ENCODE results near the gene GRM7. TPM values are rescaled to one million over a fixed set of nuclear protein-coding genes. Genes with fewer than 3 reads are reported as not detected.
A peak's percentile ranks its signal among the peaks of the same experiment; 100 is the strongest.

GRM7 gene
- not detected in 2 replicates for total RNA-seq (2014; rRNA removed)
- percentile 0 among the genes with signal in this experiment for Bru-seq, nascent RNA
- BruChase-seq, experiment 1, labeled RNA remaining after a 6-hour chase, result percentile 0 among the genes with signal in this experiment
- percentile 0 among the genes with signal in this experiment for BruChase-seq, experiment 2, labeled RNA remaining after a 2-hour chase
- long read RNA-seq, result 0 reads

DNA sequence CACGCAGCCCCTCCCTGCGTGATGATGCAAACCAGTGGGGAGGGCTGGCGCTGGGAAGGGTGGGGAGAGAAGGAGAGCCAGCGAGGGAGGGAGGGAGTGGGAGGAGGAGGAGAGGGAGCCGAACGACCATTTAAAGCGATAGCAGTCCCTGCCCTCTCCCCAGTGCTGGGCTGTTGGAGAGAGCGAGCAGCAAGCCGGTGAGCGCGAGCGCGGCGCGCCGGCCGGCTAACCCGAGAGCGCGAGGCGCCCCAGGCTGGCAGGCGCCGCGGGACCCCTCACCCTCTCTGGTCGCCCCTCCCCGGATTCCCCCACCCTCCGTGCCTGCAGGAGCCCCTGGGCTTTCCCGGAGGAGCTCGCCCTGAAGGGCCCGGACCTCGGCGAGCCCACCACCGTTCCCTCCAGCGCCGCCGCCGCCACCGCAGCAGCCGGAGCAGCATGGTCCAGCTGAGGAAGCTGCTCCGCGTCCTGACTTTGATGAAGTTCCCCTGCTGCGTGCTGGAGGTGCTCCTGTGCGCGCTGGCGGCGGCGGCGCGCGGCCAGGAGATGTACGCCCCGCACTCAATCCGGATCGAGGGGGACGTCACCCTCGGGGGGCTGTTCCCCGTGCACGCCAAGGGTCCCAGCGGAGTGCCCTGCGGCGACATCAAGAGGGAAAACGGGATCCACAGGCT, at the start of gene GRM7:
Gene GRM7 (plus strand): TSS at position 162 of the 671 bp plus-strand sequence.
- H3K9me3 ChIP-seq (ENCODE audit: low read length), result peaks cover 14% of the 10 kb centered on the region; the same call in 1 of the 2 replicates
- no peaks in the 10 kb centered on the region for H3K79me2 ChIP-seq (ENCODE audit: low read length)
- no peaks in the 10 kb centered on the region for H3K9me2 ChIP-seq (replicated peaks; ENCODE audit: low read length)
- ChIA-PET POLR2A (ENCODE audit: unreplicated experiment) (no interaction called here), CTCF (no interaction called here)
- H3K4me3 ChIP-seq (ENCODE audit: low read length), result no peak within 1 kb of the TSS
- TF ChIP-seq EZH2 (IDR thresholded peaks at IDR 0.05; ENCODE audit: low read length, unreplicated experiment), result no peak
- no peak for TF ChIP-seq EZH2phosphoT487 (IDR thresholded peaks at IDR 0.05; ENCODE audit: borderline replicate concordance, low read length)
- TF ChIP-seq, protein P1, sequence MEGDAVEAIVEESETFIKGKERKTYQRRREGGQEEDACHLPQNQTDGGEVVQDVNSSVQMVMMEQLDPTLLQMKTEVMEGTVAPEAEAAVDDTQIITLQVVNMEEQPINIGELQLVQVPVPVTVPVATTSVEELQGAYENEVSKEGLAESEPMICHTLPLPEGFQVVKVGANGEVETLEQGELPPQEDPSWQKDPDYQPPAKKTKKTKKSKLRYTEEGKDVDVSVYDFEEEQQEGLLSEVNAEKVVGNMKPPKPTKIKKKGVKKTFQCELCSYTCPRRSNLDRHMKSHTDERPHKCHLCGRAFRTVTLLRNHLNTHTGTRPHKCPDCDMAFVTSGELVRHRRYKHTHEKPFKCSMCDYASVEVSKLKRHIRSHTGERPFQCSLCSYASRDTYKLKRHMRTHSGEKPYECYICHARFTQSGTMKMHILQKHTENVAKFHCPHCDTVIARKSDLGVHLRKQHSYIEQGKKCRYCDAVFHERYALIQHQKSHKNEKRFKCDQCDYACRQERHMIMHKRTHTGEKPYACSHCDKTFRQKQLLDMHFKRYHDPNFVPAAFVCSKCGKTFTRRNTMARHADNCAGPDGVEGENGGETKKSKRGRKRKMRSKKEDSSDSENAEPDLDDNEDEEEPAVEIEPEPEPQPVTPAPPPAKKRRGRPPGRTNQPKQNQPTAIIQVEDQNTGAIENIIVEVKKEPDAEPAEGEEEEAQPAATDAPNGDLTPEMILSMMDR (conservative IDR thresholded peaks at IDR 0.05; ENCODE audit: low read depth, low read length), result no peak
- H3K4me2 ChIP-seq (ENCODE audit: low read length), result no peak within 1 kb of the TSS
- no peaks in the 10 kb centered on the region for H4K20me1 ChIP-seq (ENCODE audit: low read length)
- H3K4me1 ChIP-seq (ENCODE audit: insufficient read depth, low read length), result no peaks in the 10 kb centered on the region
- intact Hi-C loops (cut with micrococcal nuclease), result no loop called here
- H3K9ac ChIP-seq (ENCODE audit: low read length), result no peak within 1 kb of the TSS
- no peak within 1 kb of the TSS for H2AFZ ChIP-seq (ENCODE audit: low read length)
- no TSS peak for BruUV-seq (replicated peaks)
- DNase-seq, result no peak
- H3K27me3 ChIP-seq (ENCODE audit: low read length), result no peaks in the 10 kb centered on the region
- H3F3A ChIP-seq (ENCODE audit: low read length, unreplicated experiment), result no peaks in the 10 kb centered on the region
- ATAC-seq, result no peak
- no peaks in the 10 kb centered on the region for H3K36me3 ChIP-seq (ENCODE audit: low read depth, low read length)
- H3K27ac ChIP-seq (ENCODE audit: low read length), result no peak within 1 kb of the TSS

DNA sequence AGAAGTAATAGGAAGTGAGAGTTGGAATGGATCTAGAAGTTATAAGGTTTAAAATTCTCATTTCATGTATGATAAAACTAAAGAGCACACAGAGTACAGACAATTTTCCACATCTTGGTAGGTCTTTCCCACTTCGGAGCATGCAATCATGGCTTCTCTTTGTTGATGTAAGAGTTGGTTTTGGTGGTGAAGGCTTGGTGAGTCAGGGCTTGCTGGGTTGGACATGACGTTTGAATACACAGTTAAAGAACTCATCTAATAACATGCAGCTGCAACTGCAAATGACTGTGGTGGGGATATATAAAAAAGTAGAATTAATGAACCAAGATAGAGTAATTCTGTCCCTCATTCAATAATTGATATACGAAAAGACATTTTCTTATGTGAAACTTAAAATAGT, 39.5 kb upstream of the GRM7 start:
- no peak for TF ChIP-seq EZH2 (IDR thresholded peaks at IDR 0.05; ENCODE audit: low read length, unreplicated experiment)
- TF ChIP-seq EZH2phosphoT487 (IDR thresholded peaks at IDR 0.05; ENCODE audit: borderline replicate concordance, low read length), result no peak
- TF ChIP-seq, protein P1 (conservative IDR thresholded peaks at IDR 0.05; ENCODE audit: low read depth, low read length), result no peak
- Histone ChIP-seq H3K27me3 (ENCODE audit: low read length) (no peaks in the 10 kb centered on the region), H3K9me2 (replicated peaks; ENCODE audit: low read length) (no peaks in the 10 kb centered on the region), H3K9ac (ENCODE audit: low read length) (no peak overlapping the region), H3K9me3 (ENCODE audit: low read length) (0 out of 2 replicates have a peak, but pooled peaks cover 3% of the 10 kb centered on the region), H3K27ac (ENCODE audit: low read length) (no peak overlapping the region), H3K4me1 (ENCODE audit: insufficient read depth, low read length) (no peaks in the 10 kb centered on the region), H3K4me3 (ENCODE audit: low read length) (no peak overlapping the region), H4K20me1 (ENCODE audit: low read length) (no peaks in the 10 kb centered on the region), H3K79me2 (ENCODE audit: low read length) (no peaks in the 10 kb centered on the region), H3K36me3 (ENCODE audit: low read depth, low read length) (no peaks in the 10 kb centered on the region), H3F3A (ENCODE audit: low read length, unreplicated experiment) (no peaks in the 10 kb centered on the region), H2AFZ (ENCODE audit: low read length) (no peak overlapping the region), H3K4me2 (ENCODE audit: low read length) (no peak overlapping the region)
- CTCF ChIA-PET, result no interaction called here
- ATAC-seq, result no peak
- intact Hi-C loops (cut with micrococcal nuclease), result no loop called here
- no peak for DNase-seq
- POLR2A ChIA-PET (ENCODE audit: unreplicated experiment), result no interaction called here
- BruUV-seq (replicated peaks), result no TSS peak

DNA sequence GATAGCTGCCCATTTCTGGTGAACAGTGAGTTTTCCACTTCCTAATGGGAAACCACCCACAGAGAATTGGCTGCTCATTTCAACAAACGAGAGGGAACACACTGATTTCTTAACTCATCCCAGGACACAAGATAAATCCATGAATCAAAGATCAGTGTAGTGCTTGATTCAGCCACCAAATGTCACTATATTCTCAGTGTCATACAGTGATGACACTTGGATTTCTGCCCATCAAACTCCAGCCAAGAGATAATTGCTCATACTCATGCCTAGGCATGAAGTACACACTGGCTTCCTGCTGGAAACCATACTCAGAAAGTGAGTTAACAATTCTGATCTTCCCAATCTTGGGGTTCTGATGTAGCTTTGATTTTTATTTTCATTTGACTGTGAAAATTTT, 35.4 kb upstream of the GRM7 start:
- no peaks in the 10 kb centered on the region for H3K27me3 ChIP-seq (ENCODE audit: low read length)
- no peak overlapping the region for H3K4me2 ChIP-seq (ENCODE audit: low read length)
- H3K4me1 ChIP-seq (ENCODE audit: insufficient read depth, low read length), result no peaks in the 10 kb centered on the region
- no peak overlapping the region for H3K4me3 ChIP-seq (ENCODE audit: low read length)
- no peak overlapping the region for H3K27ac ChIP-seq (ENCODE audit: low read length)
- DNase-seq, result no peak
- no peak overlapping the region for H3K9ac ChIP-seq (ENCODE audit: low read length)
- 0 out of 2 replicates have a peak, but pooled peaks cover 3% of the 10 kb centered on the region for H3K9me3 ChIP-seq (ENCODE audit: low read length)
- no peaks in the 10 kb centered on the region for H3K36me3 ChIP-seq (ENCODE audit: low read depth, low read length)
- ChIA-PET POLR2A (ENCODE audit: unreplicated experiment) (no interaction called here), CTCF (no interaction called here)
- ATAC-seq, result no peak
- TF ChIP-seq, protein P1 (conservative IDR thresholded peaks at IDR 0.05; ENCODE audit: low read depth, low read length), result no peak
- TF ChIP-seq EZH2 (IDR thresholded peaks at IDR 0.05; ENCODE audit: low read length, unreplicated experiment) (no peak), EZH2phosphoT487 (IDR thresholded peaks at IDR 0.05; ENCODE audit: borderline replicate concordance, low read length) (no peak)
- BruUV-seq (replicated peaks), result no TSS peak
- H4K20me1 ChIP-seq (ENCODE audit: low read length), result no peaks in the 10 kb centered on the region
- intact Hi-C loops (cut with micrococcal nuclease), result no loop called here
- no peaks in the 10 kb centered on the region for H3K9me2 ChIP-seq (replicated peaks; ENCODE audit: low read length)
- no peaks in the 10 kb centered on the region for H3K79me2 ChIP-seq (ENCODE audit: low read length)
- H3F3A ChIP-seq (ENCODE audit: low read length, unreplicated experiment), result no peaks in the 10 kb centered on the region
- no peak overlapping the region for H2AFZ ChIP-seq (ENCODE audit: low read length)

Data from PC-3 (cell line).